AG09309 (cell line): ENCODE data around the gene CDH13.

ENCODE experiments used
- DNase-seq: peaks from one replicate; pipeline ENCODE4 v3.0.0-alpha.2; 2010; ENCODE audit warnings: low read depth
- H3K4me3 ChIP-seq: 2 replicates; pipeline ENCODE4 v1.5.1; 2011; ENCODE audit warnings: mild to moderate bottlenecking, low read depth, low read length, moderate library complexity; ENCODE audit not compliant: control insufficient read depth
- CTCF ChIP-seq: IDR thresholded peaks from 2 replicates; pipeline ENCODE4 v1.5.1; 2011; ENCODE audit warnings: mild to moderate bottlenecking, low read depth, low read length, inconsistent platforms; ENCODE audit not compliant: insufficient read depth, control insufficient read depth; ENCODE audit errors: missing control alignments

The CDH13 gene

DNA sequence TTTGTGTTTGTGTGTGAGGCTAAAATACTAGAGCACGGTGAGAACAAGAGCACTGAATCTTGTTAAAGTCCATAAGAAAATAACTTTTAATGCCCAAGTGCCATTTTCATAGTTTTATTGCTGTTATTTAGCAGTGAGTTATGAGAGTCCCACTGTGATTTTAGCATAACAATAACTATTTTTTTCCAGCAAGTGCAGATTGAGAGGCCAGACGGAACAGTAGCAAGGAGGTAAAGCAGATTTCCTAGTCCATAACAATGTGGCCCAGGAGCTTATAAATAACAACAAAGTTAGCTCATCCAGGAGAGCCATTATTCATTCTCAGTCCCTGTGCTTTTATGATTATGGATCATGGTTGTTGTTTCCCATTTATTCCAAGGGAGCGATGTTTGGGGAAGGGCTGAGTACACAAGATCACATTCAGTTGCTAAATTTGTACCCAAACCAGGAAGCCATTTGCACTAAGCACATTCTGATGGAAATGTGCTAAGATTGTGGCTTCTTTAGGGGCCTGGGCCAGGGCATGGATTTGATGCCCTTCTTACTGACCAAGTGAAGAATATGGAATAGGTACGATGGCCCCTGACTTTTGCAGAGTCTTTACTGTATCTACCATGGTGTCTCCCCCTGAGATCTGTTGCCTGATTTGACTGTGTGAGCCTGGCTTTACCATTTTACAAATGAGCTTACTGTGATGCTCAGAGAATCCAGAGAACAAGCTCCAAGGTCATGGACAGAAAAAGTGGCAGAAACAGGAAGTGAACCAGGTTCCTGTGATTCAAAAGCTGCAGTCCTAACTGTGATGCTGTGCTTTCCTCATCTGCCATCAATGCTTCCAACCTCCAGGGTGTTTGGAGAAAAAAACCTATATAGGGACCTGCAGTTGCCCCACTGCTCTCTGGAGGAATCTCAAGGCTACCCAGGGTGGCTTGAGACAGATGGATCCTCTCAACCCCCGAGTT lies 976.3 kb downstream of the CDH13 start:
- H3K4me3 ChIP-seq: no peak overlapping the region
- no peak for DNase-seq
- no peak for TF ChIP-seq CTCF

- no peak for TF ChIP-seq CTCF
- H3K4me3 ChIP-seq: no peak overlapping the region
- no peak for DNase-seq
Observed at GRCh38 chr16:83603723-83604570, 977.2 kb downstream of the CDH13 start.

DNA sequence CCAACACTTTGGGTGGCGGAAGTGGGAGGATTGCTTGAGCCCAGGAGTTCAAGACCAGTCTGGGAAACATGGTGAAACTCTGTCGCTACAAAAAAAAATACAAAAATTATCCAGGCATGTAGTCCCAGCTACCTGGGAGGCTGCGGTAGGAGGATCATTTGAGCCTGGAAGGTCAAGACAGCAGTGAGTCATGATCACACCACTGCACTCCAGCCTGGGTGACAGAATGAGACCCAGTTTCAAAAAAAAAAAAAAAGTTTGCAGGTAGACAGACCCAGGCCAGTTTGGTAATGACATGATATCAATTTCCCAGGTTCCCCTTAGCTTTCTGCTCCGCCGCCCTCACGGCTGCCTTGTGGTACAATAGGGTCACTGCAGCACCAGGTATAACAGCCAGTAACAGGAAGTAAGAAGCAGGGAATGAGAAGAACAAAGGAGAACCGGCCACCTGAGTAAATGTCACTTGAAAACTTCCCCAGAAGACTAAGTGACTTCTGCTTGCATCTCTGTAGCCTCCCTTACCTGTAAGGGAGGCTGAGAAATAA lies 979.8 kb downstream of the CDH13 start:
- no peak overlapping the region for H3K4me3 ChIP-seq
- TF ChIP-seq CTCF: no peak
- DNase-seq: no peak

DNA sequence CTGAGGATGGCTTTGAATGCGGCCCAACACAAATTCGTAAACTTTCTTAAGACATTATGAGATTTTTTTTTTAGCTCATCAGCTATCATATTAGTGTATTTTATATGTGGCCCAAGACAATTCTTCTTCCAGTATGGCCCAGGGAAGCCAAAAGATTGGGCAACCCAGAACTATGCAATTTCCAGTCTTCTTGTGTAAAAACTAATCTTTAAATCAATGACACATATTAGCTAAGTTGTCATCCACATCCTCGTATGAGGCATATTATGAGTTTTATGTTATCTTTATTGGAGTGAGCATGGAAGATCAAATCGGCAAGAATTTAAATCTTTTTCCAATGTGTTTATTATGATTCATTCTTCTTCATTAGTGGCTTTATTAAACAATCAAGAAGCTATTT lies 982.4 kb downstream of the CDH13 start:
- no peak overlapping the region for H3K4me3 ChIP-seq
- TF ChIP-seq CTCF: no peak
- DNase-seq: peak; percentile 51

DNA sequence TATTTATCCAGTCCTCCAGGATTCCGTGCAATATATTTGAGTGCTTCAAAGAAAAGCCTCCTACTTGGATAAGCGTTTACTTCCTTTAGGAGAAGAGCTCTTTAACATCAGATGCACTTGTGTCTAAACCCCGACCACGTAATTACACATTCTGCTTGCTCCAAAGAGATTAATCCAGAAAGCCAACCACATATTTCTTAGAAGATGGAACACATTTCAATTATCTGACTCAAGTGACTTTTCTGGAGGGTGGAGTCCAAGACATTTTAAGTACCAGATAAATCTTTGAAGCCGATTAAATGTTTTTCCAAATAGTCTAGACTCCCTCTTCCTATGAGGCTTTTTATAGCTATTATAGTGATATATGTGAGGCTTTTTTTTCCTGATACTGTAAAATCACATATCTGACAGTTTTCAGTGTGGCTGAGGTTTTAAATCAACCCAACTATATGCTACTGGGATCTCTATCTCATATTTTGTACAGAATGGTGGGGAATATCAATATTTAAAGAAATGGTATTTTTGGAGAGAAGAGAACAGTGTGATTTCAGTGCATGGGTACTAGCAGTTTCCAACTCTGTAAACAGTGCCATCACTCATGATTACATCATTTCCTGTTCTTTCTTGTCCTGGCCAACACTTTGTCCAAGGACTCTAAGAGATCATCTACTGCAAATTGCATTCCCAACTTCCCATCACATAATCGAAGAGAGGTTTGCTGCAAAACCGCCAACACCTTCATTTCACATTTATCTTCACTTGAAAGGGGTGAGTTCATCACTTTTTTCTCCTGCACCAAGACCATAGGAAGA lies 988.6 kb downstream of the CDH13 start:
- no peak for DNase-seq
- no peak overlapping the region for H3K4me3 ChIP-seq
- TF ChIP-seq CTCF: no peak

GRCh38 chr16:83615953-83616350 lies 989.2 kb downstream of the CDH13 start:
- no peak overlapping the region for H3K4me3 ChIP-seq
- TF ChIP-seq CTCF: no peak
- DNase-seq: no peak
